IPS-15b (cell line): Measurements from ENCODE around the gene RPL29.
"Not testable (repeated sequence)": the region's sequence is repeated elsewhere in the genome, so short reads cannot be mapped to it uniquely, and the experiment has no call there.

Experiments
- H3K27me3 ChIP-seq: one replicate; pipeline ENCODE4 v1.6.1; 2013; ENCODE audit warnings: low read length; ENCODE audit not compliant: control insufficient read depth, insufficient read depth
- H3K36me3 ChIP-seq: one replicate; pipeline ENCODE4 v1.6.1; 2013; ENCODE audit warnings: low read length; ENCODE audit not compliant: control insufficient read depth, insufficient read depth
- H3K4me1 ChIP-seq: one replicate; pipeline ENCODE4 v1.6.1; 2013; ENCODE audit warnings: mild to moderate bottlenecking, low read length; ENCODE audit not compliant: control insufficient read depth, insufficient read depth
- H3K4me3 ChIP-seq: one replicate; pipeline ENCODE4 v1.5.1; 2013; ENCODE audit warnings: low read depth, low read length
- H3K9ac ChIP-seq: one replicate; pipeline ENCODE4 v1.6.1; 2013; ENCODE audit warnings: low read depth, mild to moderate bottlenecking, low read length
- H3K9me3 ChIP-seq: one replicate; pipeline ENCODE4 v1.6.1; 2013; ENCODE audit warnings: mild to moderate bottlenecking, low read length; ENCODE audit not compliant: control insufficient read depth, insufficient read depth

The RPL29 gene

GRCh38 chr3:51995346-51996163 is at the start of gene RPL29:
RPL29 (minus strand) TSS chr3:51995895; CDS start chr3:51995461, 434 bp downstream.
- Histone ChIP-seq H3K4me1 (no peaks in the 10 kb centered on the region), H3K9me3 (no peaks in the 10 kb centered on the region), H3K9ac (peak within 1 kb of the TSS; percentile 100), H3K36me3 (peaks cover 20% of the 10 kb centered on the region), H3K27me3 (no peaks in the 10 kb centered on the region), H3K4me3 (peak within 1 kb of the TSS; percentile 100)

GRCh38 chr3:52044869-52045619 is 49.3 kb upstream of the RPL29 start:
- Histone ChIP-seq H3K27me3 (no peaks in the 10 kb centered on the region), H3K9me3 (no peaks in the 10 kb centered on the region), H3K4me3 (no peak overlapping the region), H3K4me1 (no peaks in the 10 kb centered on the region), H3K9ac (peak overlapping the region; percentile 24), H3K36me3 (peaks cover 17% of the 10 kb centered on the region)

DNA sequence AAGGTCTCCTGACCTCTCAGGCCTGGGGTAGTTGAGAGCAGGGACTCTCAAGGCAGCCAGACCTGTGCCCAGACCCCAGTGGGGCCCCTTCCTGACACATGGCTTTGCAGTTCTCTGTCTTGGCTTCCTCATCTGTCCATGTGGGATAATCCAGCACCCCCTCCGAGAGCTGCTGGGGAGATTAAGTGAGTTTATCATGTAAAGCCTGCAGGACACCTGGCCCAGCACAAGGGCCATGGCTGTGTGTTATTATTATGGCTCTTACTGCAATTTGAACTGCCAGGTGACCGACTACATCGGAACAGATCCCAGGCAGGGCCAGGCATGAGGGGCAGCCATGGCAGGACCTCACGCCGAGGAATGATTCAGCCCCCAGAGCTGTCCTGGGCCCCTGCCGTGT is 48.1 kb upstream of the RPL29 start:
- no peak overlapping the region for H3K9ac ChIP-seq
- H3K4me3 ChIP-seq = no peak overlapping the region
- peaks cover 4% of the 10 kb centered on the region for H3K36me3 ChIP-seq
- H3K9me3 ChIP-seq = no peaks in the 10 kb centered on the region
- H3K27me3 ChIP-seq = no peaks in the 10 kb centered on the region
- H3K4me1 ChIP-seq = no peaks in the 10 kb centered on the region

GRCh38 chr3:52043039-52043438 is 47.3 kb upstream of the RPL29 start:
- not testable (repeated sequence) for H3K36me3 ChIP-seq, H3K4me1 ChIP-seq, H3K9ac ChIP-seq

GRCh38 chr3:52041118-52041731 is 45.5 kb upstream of the RPL29 start:
- Histone ChIP-seq H3K4me3 (no peak overlapping the region), H3K36me3 (no peaks in the 10 kb centered on the region), H3K9me3 (no peaks in the 10 kb centered on the region), H3K27me3 (no peaks in the 10 kb centered on the region), H3K9ac (no peak overlapping the region), H3K4me1 (no peaks in the 10 kb centered on the region)

More at GRCh38 chr3:52043039-52043438, 47.3 kb upstream of the RPL29 start:
- H3K27me3 ChIP-seq, H3K4me3 ChIP-seq, H3K9me3 ChIP-seq: not testable (repeated sequence)

- no peak overlapping the region for H3K4me3 ChIP-seq
- no peaks in the 10 kb centered on the region for H3K27me3 ChIP-seq
- H3K9ac ChIP-seq = no peak overlapping the region
- no peaks in the 10 kb centered on the region for H3K9me3 ChIP-seq
- H3K36me3 ChIP-seq = no peaks in the 10 kb centered on the region
- H3K4me1 ChIP-seq = no peaks in the 10 kb centered on the region
Observed at GRCh38 chr3:52040600-52040999, 44.9 kb upstream of the RPL29 start.

- H3K4me1 ChIP-seq = no peaks in the 10 kb centered on the region
- no peaks in the 10 kb centered on the region for H3K9me3 ChIP-seq
- H3K4me3 ChIP-seq = no peak overlapping the region
- H3K36me3 ChIP-seq = no peaks in the 10 kb centered on the region
- no peaks in the 10 kb centered on the region for H3K27me3 ChIP-seq
- H3K9ac ChIP-seq = no peak overlapping the region
Observed at GRCh38 chr3:52039846-52040245, 44.2 kb upstream of the RPL29 start.

DNA sequence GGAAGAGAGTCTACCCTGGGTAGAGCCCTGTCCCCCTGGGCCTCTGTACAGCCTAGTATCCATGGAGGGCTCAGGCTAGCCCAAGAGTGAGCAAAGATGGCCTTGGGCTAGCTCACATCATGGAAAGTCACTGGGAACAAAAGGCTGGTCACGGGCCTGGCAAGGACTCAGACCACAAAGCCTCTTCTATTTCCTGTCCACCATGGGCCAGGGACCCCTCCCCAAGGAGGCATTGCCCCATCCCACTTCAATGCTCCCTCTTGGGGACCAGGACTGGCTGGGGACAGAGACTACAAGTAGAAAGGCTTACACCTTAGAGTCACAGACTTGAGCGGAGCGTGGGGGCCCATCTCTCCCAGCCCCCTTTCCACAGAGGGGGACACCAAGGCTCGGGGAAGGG is 43.7 kb upstream of the RPL29 start:
- Histone ChIP-seq H3K4me3 (no peak overlapping the region), H3K9ac (no peak overlapping the region), H3K27me3 (no peaks in the 10 kb centered on the region), H3K4me1 (no peaks in the 10 kb centered on the region), H3K9me3 (no peaks in the 10 kb centered on the region), H3K36me3 (no peaks in the 10 kb centered on the region)

DNA sequence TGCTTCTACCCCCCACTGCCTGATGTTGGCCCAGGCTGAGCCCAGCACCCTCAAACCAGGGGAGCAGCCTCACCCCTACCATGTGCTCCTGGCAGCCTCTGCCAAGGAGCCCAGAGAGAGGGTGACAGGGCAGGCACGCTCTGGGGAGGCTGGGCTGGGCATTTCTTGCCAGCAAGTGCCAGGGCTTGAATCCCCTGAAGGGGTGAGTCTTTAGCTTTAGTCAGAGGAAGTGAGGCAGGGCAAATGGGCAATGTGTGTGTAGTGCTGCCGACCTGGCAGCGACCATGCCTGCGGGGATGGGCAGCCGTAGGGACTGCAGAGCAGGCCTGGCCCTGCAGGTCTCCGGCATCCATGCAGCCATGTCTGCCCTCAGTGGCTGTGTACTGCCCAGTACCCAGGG is 42.5 kb upstream of the RPL29 start:
- H3K9ac ChIP-seq = peak overlapping the region; percentile 47
- no peaks in the 10 kb centered on the region for H3K36me3 ChIP-seq
- H3K4me3 ChIP-seq = no peak overlapping the region

DNA sequence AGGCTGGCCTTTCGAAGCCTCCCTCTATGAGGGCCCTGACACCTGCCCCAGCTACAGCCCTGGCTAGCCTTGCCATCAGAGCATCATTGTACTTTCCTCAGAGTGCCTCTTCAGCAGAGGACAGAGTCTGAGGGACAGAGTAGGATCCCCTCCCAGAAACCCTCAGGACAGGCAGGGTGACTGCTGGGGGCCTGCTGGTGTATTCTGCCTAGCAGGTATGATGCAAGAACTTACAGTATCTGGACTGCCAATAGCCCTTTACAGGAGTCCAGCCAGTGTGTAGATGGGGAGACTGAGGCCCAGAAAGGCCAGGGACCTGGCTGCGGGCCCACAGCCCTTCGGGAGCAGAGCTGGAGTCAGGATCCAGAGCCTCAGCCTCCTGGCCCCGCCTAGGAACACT is 41.6 kb upstream of the RPL29 start:
- H3K4me1 ChIP-seq = no peaks in the 10 kb centered on the region
- no peak overlapping the region for H3K4me3 ChIP-seq
- no peak overlapping the region for H3K9ac ChIP-seq
- H3K36me3 ChIP-seq = no peaks in the 10 kb centered on the region
- no peaks in the 10 kb centered on the region for H3K27me3 ChIP-seq
- no peaks in the 10 kb centered on the region for H3K9me3 ChIP-seq

More for the DNA sequence above, 42.5 kb upstream of the RPL29 start:
- Histone ChIP-seq H3K27me3 (no peaks in the 10 kb centered on the region), H3K9me3 (no peaks in the 10 kb centered on the region), H3K4me1 (no peaks in the 10 kb centered on the region)

DNA sequence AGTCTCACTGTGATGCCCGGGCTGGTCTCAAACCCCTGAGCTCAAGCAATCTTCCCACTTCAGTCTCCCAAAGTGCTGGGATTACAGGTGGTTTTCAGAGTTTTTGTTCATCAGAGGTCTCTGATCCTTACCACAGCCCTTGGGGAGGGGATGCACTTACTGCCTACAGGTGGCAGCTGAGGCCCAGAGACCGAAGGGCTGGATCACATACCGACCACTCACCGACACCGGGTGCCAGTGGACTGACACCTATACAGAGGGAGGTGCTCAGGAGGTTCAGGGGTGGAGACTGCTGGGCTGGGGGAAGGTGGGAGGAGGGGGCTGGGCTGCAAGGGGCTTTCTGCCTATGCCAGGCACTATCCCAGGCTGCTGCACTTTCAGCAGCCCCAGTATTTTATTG is 41.1 kb upstream of the RPL29 start:
- Histone ChIP-seq H3K4me3 (no peak overlapping the region), H3K36me3 (no peaks in the 10 kb centered on the region), H3K9me3 (no peaks in the 10 kb centered on the region), H3K9ac (no peak overlapping the region), H3K27me3 (no peaks in the 10 kb centered on the region), H3K4me1 (no peaks in the 10 kb centered on the region)
